Tibial nerve (tissue), 4 donors: Measurements from ENCODE around the gene SYK.

ENCODE experiments used
- CTCF ChIP-seq, 5 experiments: fragments of 200-600 bp in 3 of 5; fragments of 450-650 bp in 2 of 5; sonication (generic) in 3 of 5; IDR thresholded peaks; one replicate each; pipeline ENCODE4 v1.5.1; 2016 to 2019; ENCODE audit warnings: antibody characterized with exemption in 5 of 5, mild to moderate bottlenecking in 3 of 5, moderate library complexity in 2 of 5
- EP300 ChIP-seq, 2 donors: sonication (generic); formaldehyde crosslinking; IDR thresholded peaks; one replicate each; pipeline ENCODE4 v1.6.1; 2017; ENCODE audit warnings: antibody characterized with exemption in 2 of 2, mild to moderate bottlenecking in 1 of 2

GRCh38 chr9:90858457-90858901 is 56.9 kb downstream of the SYK start:
- TF ChIP-seq EP300 (IDR thresholded peaks at IDR 0.05) (no peak), CTCF (IDR thresholded peaks at IDR 0.05) (no peak)
